Parathyroid adenoma (tissue), 2 donors: ENCODE data around the gene PLEKHF1.

ENCODE experiments used
- H2AFZ ChIP-seq: fragments of 300-600 bp; sonication (generic); one replicate; pipeline ENCODE4 v1.7.0; 2017; ENCODE audit warnings: antibody characterized with exemption, mild to moderate bottlenecking
- H3K27ac ChIP-seq: fragments of 300-600 bp; sonication (generic); one replicate; pipeline ENCODE4 v1.7.0; 2017
- H3K27me3 ChIP-seq: fragments of 300-600 bp; sonication (generic); one replicate; pipeline ENCODE4 v1.7.0; 2017; ENCODE audit warnings: low read length; ENCODE audit not compliant: control insufficient read depth, insufficient read depth
- H3K36me3 ChIP-seq: fragments of 300-600 bp; sonication (generic); one replicate; pipeline ENCODE4 v1.7.0; 2017; ENCODE audit warnings: low read length; ENCODE audit not compliant: control insufficient read depth, insufficient read depth
- H3K4me1 ChIP-seq: fragments of 300-600 bp; sonication (generic); one replicate; pipeline ENCODE4 v1.7.0; 2017; ENCODE audit warnings: control low read depth
- H3K4me2 ChIP-seq: fragments of 300-600 bp; sonication (generic); one replicate; pipeline ENCODE4 v1.7.0; 2017; ENCODE audit warnings: low read length
- H3K4me3 ChIP-seq: fragments of 300-600 bp; sonication (generic); one replicate; pipeline ENCODE4 v1.7.0; 2017; ENCODE audit warnings: low read depth, low read length
- H3K79me2 ChIP-seq: fragments of 300-600 bp; sonication (generic); one replicate; pipeline ENCODE4 v1.7.0; 2017; ENCODE audit warnings: control low read depth
- H3K9ac ChIP-seq: fragments of 300-600 bp; sonication (generic); one replicate; pipeline ENCODE4 v1.7.0; 2017; ENCODE audit warnings: mild to moderate bottlenecking
- H3K9me3 ChIP-seq: fragments of 300-600 bp; sonication (generic); one replicate; pipeline ENCODE4 v1.7.0; 2017; ENCODE audit warnings: low read length; ENCODE audit not compliant: control insufficient read depth
- CTCF ChIP-seq: fragments of 300-600 bp; sonication (generic); IDR thresholded peaks from one replicate; pipeline ENCODE4 v1.7.0; 2017; ENCODE audit warnings: antibody characterized with exemption, mild to moderate bottlenecking
- donor health status: primary hyperparathyroidism.

The PLEKHF1 gene

GRCh38 chr19:29699861-29700260, 34.6 kb downstream of the PLEKHF1 start:
- Histone ChIP-seq H3K36me3 (no peaks in the 10 kb centered on the region), H3K27me3 (no peaks in the 10 kb centered on the region), H3K4me2 (no peak overlapping the region), H3K9me3 (no peaks in the 10 kb centered on the region), H2AFZ (no peak overlapping the region), H3K9ac (no peak overlapping the region), H3K79me2 (no peaks in the 10 kb centered on the region), H3K27ac (no peak overlapping the region), H3K4me1 (peaks cover 16% of the 10 kb centered on the region), H3K4me3 (no peak overlapping the region)
- TF ChIP-seq CTCF = no peak

DNA sequence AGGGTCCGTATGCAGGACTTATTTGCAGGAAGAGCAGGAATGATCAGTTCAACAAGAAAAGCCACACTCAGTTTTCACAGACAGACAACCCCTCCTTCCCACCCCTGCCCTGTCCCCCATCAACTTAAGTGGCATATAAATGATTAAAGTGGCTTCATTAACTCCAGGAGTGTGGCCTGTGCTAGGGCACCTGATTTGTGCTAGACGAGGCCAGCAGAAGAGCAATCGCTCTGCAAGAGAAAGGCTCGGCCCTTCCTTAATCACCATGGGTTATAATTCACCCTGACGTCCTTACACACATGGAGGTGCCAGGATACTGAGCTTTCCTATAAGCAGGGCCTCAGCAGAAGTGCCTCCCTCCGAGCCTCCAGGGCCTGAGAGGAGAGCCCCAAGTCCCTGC, 35.2 kb downstream of the PLEKHF1 start:
- Histone ChIP-seq H3K27me3 (no peaks in the 10 kb centered on the region), H3K4me2 (no peak overlapping the region), H3K9ac (no peak overlapping the region), H3K36me3 (no peaks in the 10 kb centered on the region), H3K79me2 (no peaks in the 10 kb centered on the region), H3K4me1 (peaks cover 10% of the 10 kb centered on the region), H2AFZ (no peak overlapping the region), H3K4me3 (no peak overlapping the region), H3K27ac (no peak overlapping the region), H3K9me3 (no peaks in the 10 kb centered on the region)
- TF ChIP-seq CTCF = no peak

GRCh38 chr19:29702161-29702962, 37.1 kb downstream of the PLEKHF1 start:
- H3K4me2 ChIP-seq = no peak overlapping the region
- no peak for TF ChIP-seq CTCF
- no peaks in the 10 kb centered on the region for H3K9me3 ChIP-seq
- H3K9ac ChIP-seq = no peak overlapping the region
- no peaks in the 10 kb centered on the region for H3K36me3 ChIP-seq
- H3K4me1 ChIP-seq = no peaks in the 10 kb centered on the region
- H2AFZ ChIP-seq = no peak overlapping the region
- H3K79me2 ChIP-seq = no peaks in the 10 kb centered on the region
- H3K27ac ChIP-seq = no peak overlapping the region
- no peak overlapping the region for H3K4me3 ChIP-seq
- no peaks in the 10 kb centered on the region for H3K27me3 ChIP-seq

DNA sequence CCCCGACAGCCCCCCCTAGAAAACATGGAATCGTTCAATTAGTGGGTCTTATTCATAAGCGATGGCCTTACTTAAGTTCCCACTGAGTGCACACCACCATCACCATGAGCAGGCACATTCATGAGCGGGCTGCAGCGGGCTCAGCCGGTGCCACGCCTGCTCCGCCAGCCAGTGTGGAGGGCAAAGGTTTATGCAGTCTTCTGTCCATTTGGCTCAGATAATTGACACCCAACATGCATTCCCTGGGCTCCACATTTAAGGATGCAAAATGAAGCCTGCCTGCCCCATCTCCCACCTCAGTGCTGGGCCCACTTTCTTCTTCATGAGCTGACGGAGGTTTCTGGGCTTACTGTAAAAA, 37.7 kb downstream of the PLEKHF1 start:
- Histone ChIP-seq H3K4me1 (no peaks in the 10 kb centered on the region), H3K9ac (no peak overlapping the region), H3K27me3 (no peaks in the 10 kb centered on the region), H3K9me3 (no peaks in the 10 kb centered on the region), H2AFZ (no peak overlapping the region), H3K36me3 (no peaks in the 10 kb centered on the region), H3K4me2 (no peak overlapping the region), H3K79me2 (no peaks in the 10 kb centered on the region), H3K4me3 (no peak overlapping the region), H3K27ac (no peak overlapping the region)
- TF ChIP-seq CTCF = no peak
